ENCODE data around the gene ZBBX.

ZBBX gene

GRCh38 chr3:167306319-167306718 is 73.8 kb downstream of the ZBBX start:
- DNase-seq (ENCODE audit: low read depth) = no peak

- DNase-seq (ENCODE audit: low read depth) = no peak
Observed at GRCh38 chr3:167305340-167305890, 74.7 kb downstream of the ZBBX start.

DNA sequence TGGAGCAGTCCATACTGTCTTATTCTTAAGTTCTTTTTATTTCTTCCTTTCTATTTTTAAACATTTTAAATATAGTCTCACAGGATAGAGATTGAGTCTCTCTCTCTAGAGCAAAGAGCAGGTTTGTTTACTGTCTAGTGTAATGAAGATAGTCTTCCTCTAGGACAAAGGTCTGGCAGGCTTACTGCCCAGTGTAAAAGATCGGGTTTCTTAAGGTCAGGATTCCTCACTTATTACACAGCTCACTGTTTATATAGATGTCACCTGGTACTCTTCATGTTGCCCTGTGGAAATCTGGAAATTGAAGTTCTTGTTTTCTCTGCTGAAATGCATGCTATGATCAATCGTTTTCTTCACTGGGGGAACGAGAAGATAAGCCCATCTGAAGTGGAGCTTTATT is 76.0 kb downstream of the ZBBX start:
- no peak for DNase-seq (ENCODE audit: low read depth)

DNA sequence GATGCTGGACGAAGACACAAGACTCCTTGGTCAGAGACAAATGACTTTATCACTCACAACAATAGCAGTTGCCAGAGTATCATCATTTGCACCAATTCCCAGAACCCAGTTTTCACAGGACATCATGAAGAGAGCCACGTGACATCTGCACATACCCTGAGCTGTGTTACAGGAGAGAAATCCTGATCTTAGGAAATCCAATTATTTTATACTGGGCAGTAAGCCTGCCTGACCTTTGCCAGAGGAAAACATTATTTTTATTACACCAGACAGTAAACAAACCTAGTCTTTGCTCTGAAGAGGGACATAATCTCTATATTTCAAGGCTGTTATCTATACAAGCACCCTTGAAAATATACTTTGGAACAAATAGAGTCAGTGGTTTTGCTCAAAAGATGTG is 77.4 kb downstream of the ZBBX start:
- no peak for DNase-seq (ENCODE audit: low read depth)

GRCh38 chr3:167300207-167300606 is 79.9 kb downstream of the ZBBX start:
- no peak for DNase-seq (ENCODE audit: low read depth)

DNA sequence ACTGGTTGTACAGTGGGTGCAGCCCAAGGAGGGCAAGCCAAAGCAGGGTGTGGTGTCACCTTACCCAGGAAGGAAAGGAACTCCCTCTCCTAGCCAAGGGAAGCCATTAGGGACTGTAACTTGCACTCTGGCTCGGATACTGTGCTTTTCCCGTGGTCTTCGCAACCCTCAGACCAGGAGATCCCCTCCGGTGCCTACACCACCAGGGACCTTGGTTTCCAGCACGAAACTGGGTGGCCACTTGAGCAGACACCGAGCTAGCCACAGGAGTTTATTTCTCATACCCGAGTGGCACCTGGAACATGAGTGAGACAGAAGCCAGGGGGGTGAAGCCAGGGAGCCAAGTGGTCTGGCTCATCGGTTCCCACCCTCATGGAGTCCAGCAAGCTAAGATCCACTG is 90.7 kb downstream of the ZBBX start:
- no peak for DNase-seq (ENCODE audit: low read depth)

DNA sequence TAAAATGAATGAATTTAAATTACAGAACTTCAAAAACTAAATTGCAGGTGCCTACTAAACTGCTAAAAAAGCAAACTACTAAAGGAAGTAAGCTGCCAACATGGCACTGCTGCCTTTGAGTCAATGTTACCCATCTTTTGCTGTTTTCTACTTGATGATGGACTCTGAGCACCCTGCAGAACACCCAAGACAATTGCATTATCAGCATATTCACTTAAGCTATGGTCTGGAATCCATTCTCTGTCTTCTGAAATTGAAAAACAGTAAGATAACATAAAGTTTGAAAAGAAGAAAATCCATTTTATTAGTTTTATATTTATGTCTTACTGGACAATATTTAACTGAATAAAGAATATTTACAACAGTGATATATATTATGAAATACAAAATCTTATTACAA is 91.4 kb downstream of the ZBBX start:
- no peak for DNase-seq (ENCODE audit: low read depth)

GRCh38 chr3:167287308-167287707 is 92.8 kb downstream of the ZBBX start:
- DNase-seq (ENCODE audit: low read depth) = no peak

GRCh38 chr3:167274141-167274874 is 105.8 kb downstream of the ZBBX start:
- DNase-seq (ENCODE audit: low read depth) = no peak

DNA sequence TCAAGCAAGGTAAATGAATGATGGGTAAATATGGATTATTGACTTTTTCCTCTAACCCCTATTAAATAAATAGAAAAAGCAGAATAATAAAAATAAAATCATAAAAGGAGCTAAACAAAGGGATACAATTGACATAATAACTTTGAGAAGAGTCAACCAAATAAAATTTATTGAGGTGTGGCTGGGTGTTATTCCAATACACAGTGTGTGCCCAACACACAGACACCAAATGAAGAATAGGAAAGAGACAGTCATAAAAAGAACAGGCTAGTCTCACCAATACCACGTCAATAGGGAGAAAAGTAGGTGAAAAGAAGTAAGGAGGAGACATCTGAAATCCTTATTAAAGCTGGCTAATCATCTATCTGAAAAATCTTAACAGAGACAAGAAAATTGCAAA is 127.1 kb downstream of the ZBBX start:
- DNase-seq (ENCODE audit: low read depth) = no peak

GRCh38 chr3:167251678-167252077 is 128.4 kb downstream of the ZBBX start:
- DNase-seq (ENCODE audit: low read depth) = no peak

- no peak for DNase-seq (ENCODE audit: low read depth)
Observed at GRCh38 chr3:167246252-167246651, 133.8 kb downstream of the ZBBX start.

GRCh38 chr3:167241048-167241845 is 138.8 kb downstream of the ZBBX start:
- no peak for DNase-seq (ENCODE audit: low read depth)

- DNase-seq (ENCODE audit: low read depth) = no peak
Observed at GRCh38 chr3:167228135-167228534, 152.0 kb downstream of the ZBBX start.

GRCh38 chr3:167225821-167226220 is 154.3 kb downstream of the ZBBX start:
- no peak for DNase-seq (ENCODE audit: low read depth)

DNA sequence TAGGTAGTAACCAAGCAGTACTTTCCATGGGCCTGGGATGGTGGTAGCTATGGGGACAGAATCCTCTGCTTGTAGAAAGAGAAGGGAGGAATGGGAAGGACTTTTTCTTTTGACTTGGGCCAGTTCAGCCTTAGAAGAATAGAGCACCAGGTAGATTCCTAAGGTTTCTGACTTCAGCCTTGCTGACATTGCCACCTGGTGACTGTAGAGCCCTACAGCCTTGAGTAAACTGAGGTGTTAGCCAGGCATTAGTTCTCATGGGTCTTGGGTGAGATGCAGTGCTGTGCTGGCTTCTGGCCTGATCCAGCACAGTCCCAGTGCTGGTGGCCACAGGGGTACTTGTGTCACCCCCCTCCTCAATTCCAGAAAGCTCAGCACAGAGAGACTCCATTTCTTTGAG is 171.1 kb downstream of the ZBBX start:
- DNase-seq (ENCODE audit: low read depth) = no peak

DNA sequence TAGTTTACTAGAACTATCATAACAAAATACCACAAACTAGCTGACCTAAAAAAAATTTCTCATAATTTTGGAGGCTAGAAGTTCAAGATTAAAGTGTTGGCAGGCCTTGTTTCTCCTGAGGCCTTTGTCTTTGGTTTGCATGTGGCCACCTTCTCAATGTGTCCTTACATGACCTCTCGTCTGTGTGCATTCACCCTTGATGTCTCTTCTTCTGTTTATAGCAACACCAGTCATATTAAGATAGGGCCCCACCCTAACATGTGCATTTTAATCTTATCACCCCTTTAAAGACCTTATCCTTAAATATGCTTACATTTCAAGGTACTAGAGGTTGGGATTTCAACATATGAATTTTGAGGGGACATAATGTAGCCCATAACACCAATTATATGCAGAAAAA is 177.0 kb downstream of the ZBBX start:
- DNase-seq (ENCODE audit: low read depth) = no peak

- DNase-seq (ENCODE audit: low read depth) = no peak
Observed at GRCh38 chr3:167198949-167199600, 181.0 kb downstream of the ZBBX start.
